ENCODE measurements around the gene ACTL7A.

Gene ACTL7A

DNA sequence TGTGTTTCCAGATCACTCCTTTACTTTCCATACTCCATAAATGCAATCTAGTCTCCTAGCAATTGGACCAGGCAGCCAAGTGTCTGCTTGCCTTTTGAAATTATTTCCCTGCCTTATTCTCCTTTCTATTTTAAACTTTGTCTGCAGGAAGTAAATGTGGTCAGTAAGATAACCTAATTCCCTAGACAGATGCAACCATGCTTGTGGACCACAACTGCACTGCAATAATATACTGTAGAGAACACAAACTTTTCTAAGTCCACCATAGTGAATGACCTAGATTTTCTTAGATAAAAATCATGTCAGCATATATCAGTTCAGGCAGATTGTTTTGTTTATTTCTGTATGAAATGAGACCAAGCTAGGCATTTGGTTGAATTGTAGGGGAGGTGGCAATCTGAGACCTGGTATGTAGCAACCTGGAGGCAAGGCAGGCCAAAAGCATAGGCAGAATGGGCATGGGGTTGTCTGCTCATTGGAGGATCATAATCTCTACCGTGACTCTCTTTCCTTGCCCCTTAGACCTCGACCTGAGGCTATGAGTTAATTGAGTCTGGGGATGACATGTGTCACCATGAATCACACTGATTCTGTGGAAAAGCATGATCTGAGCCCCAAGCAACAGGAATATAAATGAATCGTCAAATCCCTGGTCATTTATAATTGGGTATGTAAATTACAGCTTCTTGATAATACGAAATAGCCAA lies 27.0 kb upstream of the ACTL7A start:
- Histone ChIP-seq H2AFZ (ENCODE audit: low read length) (no peak overlapping the region), H3K9ac (ENCODE audit: low read depth, low read length, poor library complexity, severe bottlenecking) (no peak overlapping the region), H3K79me2 (ENCODE audit: insufficient read depth, low read length) (no peaks in the 10 kb centered on the region), H3K4me1 (ENCODE audit: insufficient read depth, low read length, poor library complexity, severe bottlenecking) (peaks cover 12% of the 10 kb centered on the region), H3F3A (ENCODE audit: low read depth) (no peaks in the 10 kb centered on the region), H3K4me2 (ENCODE audit: low read depth, low read length, poor library complexity, severe bottlenecking) (no peak overlapping the region), H3K9me3 (ENCODE audit: insufficient read depth, low read depth, low read length) (no peaks in the 10 kb centered on the region), H3K4me3 (ENCODE audit: low read length, poor library complexity, severe bottlenecking) (no peak overlapping the region), H3K36me3 (ENCODE audit: insufficient read depth, low read length) (no peaks in the 10 kb centered on the region), H4K20me1 (ENCODE audit: insufficient read depth, low read length, poor library complexity, severe bottlenecking) (no peaks in the 10 kb centered on the region), H3K9me2 (replicated peaks; ENCODE audit: low read depth, low read length) (no peaks in the 10 kb centered on the region), H3K27me3 (ENCODE audit: insufficient read depth, low read length, poor library complexity, severe bottlenecking) (no peaks in the 10 kb centered on the region)
- TF ChIP-seq EZH2phosphoT487 (IDR thresholded peaks at IDR 0.05; ENCODE audit: borderline replicate concordance): no peak
- TF ChIP-seq, protein P1, sequence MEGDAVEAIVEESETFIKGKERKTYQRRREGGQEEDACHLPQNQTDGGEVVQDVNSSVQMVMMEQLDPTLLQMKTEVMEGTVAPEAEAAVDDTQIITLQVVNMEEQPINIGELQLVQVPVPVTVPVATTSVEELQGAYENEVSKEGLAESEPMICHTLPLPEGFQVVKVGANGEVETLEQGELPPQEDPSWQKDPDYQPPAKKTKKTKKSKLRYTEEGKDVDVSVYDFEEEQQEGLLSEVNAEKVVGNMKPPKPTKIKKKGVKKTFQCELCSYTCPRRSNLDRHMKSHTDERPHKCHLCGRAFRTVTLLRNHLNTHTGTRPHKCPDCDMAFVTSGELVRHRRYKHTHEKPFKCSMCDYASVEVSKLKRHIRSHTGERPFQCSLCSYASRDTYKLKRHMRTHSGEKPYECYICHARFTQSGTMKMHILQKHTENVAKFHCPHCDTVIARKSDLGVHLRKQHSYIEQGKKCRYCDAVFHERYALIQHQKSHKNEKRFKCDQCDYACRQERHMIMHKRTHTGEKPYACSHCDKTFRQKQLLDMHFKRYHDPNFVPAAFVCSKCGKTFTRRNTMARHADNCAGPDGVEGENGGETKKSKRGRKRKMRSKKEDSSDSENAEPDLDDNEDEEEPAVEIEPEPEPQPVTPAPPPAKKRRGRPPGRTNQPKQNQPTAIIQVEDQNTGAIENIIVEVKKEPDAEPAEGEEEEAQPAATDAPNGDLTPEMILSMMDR (conservative IDR thresholded peaks at IDR 0.05; ENCODE audit: low read length): no peak

DNA sequence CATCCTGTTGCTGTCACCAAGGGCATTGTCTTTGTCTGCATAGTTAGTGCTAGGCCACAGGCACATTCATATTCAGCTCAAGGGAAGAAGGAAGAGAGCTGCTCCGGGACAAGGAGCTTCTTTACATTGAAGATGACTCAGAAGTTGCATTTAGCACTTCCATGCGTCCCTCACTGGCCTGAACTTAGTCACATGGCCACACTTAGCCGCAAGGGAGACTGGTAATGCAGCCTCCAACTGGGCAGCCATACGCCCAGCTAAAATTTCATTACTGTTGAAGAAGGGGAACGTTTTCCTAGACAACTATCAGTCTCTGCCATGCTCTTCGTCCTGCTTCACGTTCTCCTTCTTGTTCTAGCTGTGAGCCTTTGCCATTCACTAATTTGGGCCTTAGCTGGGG lies 26.2 kb upstream of the ACTL7A start:
- H3K4me1 ChIP-seq (ENCODE audit: insufficient read depth, low read length, poor library complexity, severe bottlenecking): peaks cover 12% of the 10 kb centered on the region
- no peaks in the 10 kb centered on the region for H3K27me3 ChIP-seq (ENCODE audit: insufficient read depth, low read length, poor library complexity, severe bottlenecking)
- no peak overlapping the region for H3K4me2 ChIP-seq (ENCODE audit: low read depth, low read length, poor library complexity, severe bottlenecking)
- H3K9me3 ChIP-seq (ENCODE audit: insufficient read depth, low read depth, low read length): no peaks in the 10 kb centered on the region
- no peaks in the 10 kb centered on the region for H3K36me3 ChIP-seq (ENCODE audit: insufficient read depth, low read length)
- H3K79me2 ChIP-seq (ENCODE audit: insufficient read depth, low read length): no peaks in the 10 kb centered on the region
- no peaks in the 10 kb centered on the region for H4K20me1 ChIP-seq (ENCODE audit: insufficient read depth, low read length, poor library complexity, severe bottlenecking)
- no peak overlapping the region for H3K9ac ChIP-seq (ENCODE audit: low read depth, low read length, poor library complexity, severe bottlenecking)
- TF ChIP-seq, protein P1 (conservative IDR thresholded peaks at IDR 0.05; ENCODE audit: low read length): no peak
- TF ChIP-seq EZH2phosphoT487 (IDR thresholded peaks at IDR 0.05; ENCODE audit: borderline replicate concordance): no peak
- no peaks in the 10 kb centered on the region for H3K9me2 ChIP-seq (replicated peaks; ENCODE audit: low read depth, low read length)
- no peak overlapping the region for H2AFZ ChIP-seq (ENCODE audit: low read length)
- H3F3A ChIP-seq (ENCODE audit: low read depth): no peaks in the 10 kb centered on the region
- no peak overlapping the region for H3K4me3 ChIP-seq (ENCODE audit: low read length, poor library complexity, severe bottlenecking)

DNA sequence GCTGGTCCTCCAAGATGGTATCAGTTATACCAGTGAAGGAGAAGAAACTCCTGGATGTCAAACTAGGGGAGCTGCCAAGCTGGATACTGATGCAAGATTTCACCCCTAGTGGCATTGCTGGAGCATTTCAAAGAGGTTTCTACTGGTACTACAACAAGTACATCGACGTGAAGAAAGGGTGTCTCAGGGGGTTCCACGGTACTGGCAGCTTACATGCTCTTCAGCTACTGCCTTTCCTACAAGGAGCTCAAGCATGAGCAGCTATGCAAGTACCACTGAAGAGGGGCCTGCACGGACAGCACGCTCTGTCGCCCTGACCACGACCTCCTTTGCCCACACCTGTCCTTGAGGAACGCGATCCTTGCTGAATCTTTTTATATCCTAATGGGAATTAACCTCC lies 25.7 kb upstream of the ACTL7A start:
- no peak overlapping the region for H3K4me3 ChIP-seq (ENCODE audit: low read length, poor library complexity, severe bottlenecking)
- no peak overlapping the region for H3K4me2 ChIP-seq (ENCODE audit: low read depth, low read length, poor library complexity, severe bottlenecking)
- H2AFZ ChIP-seq (ENCODE audit: low read length): no peak overlapping the region

More for the DNA sequence above, 25.7 kb upstream of the ACTL7A start:
- Histone ChIP-seq H4K20me1 (ENCODE audit: insufficient read depth, low read length, poor library complexity, severe bottlenecking) (no peaks in the 10 kb centered on the region), H3K36me3 (ENCODE audit: insufficient read depth, low read length) (no peaks in the 10 kb centered on the region), H3K9me2 (replicated peaks; ENCODE audit: low read depth, low read length) (no peaks in the 10 kb centered on the region), H3K79me2 (ENCODE audit: insufficient read depth, low read length) (no peaks in the 10 kb centered on the region), H3K9me3 (ENCODE audit: insufficient read depth, low read depth, low read length) (no peaks in the 10 kb centered on the region), H3K9ac (ENCODE audit: low read depth, low read length, poor library complexity, severe bottlenecking) (no peak overlapping the region), H3K27me3 (ENCODE audit: insufficient read depth, low read length, poor library complexity, severe bottlenecking) (no peaks in the 10 kb centered on the region), H3F3A (ENCODE audit: low read depth) (no peaks in the 10 kb centered on the region), H3K4me1 (ENCODE audit: insufficient read depth, low read length, poor library complexity, severe bottlenecking) (peaks cover 12% of the 10 kb centered on the region)
- TF ChIP-seq, protein P1 (conservative IDR thresholded peaks at IDR 0.05; ENCODE audit: low read length): no peak
- TF ChIP-seq EZH2phosphoT487 (IDR thresholded peaks at IDR 0.05; ENCODE audit: borderline replicate concordance): no peak
